Activated naive CD8-positive, alpha-beta T cell treated with anti-CD3 and anti-CD28 coated beads, Interleukin-2, amount 50 U/mL, for 16 hours (primary cell): Measurements from ENCODE around the gene LRRC45.

ENCODE experiments used
- DNase-seq: peaks from one replicate; pipeline ENCODE4 v3.0.0-alpha.2; 2020; ENCODE audit warnings: low read depth, low spot score

LRRC45 gene

DNA sequence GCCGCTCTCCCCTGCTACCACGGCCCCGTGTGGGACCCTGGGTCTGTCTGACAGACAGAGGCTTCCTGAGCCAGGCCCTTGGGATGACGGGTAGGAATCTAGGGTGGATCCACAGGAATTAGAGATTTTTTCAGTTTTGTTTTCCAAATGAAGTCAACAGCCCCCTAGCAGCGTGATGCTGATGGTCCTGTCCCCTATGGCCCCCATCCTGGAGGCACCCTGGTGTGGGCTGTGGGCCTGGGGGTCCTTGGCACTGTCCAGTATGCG, 15.9 kb upstream of the LRRC45 start:
- no peak for DNase-seq

DNA sequence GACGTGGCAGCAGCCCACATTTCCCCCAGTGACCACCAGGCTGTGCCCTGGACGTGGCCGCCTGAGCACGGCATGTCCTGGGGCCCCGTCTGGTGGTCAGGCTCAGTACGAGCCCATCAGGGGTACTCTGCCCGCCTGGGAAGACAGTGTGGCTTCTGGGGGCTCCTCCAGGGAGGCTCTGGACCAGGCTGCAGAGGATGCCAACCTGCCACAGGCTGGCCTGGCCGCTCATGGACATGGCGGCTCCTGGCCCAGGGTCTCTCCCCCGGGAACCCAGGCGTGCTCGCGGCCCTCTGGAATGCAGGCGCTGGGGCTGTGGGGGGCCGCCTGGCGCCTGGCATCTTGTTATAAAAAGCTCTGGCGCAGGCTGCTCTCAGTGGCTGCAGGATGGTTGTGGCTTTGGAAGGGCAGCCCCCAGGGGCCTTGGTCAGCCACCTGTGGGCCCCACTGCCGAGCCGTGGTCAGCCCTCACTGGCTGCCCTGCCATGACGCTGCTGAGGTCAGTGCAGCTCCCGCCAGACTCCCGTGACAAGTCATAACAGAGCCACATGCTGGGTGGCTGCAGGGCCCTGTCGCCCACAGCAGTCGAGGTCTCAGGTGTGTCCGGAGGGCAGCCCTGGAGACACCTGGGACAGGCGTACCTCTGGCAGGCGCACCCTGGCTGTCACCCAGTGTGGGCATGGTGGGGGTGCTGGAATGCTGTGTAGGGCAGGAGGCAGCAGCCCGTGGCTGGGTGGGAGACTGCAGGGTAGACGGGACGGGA, 15.4 kb upstream of the LRRC45 start:
- no peak for DNase-seq

DNA sequence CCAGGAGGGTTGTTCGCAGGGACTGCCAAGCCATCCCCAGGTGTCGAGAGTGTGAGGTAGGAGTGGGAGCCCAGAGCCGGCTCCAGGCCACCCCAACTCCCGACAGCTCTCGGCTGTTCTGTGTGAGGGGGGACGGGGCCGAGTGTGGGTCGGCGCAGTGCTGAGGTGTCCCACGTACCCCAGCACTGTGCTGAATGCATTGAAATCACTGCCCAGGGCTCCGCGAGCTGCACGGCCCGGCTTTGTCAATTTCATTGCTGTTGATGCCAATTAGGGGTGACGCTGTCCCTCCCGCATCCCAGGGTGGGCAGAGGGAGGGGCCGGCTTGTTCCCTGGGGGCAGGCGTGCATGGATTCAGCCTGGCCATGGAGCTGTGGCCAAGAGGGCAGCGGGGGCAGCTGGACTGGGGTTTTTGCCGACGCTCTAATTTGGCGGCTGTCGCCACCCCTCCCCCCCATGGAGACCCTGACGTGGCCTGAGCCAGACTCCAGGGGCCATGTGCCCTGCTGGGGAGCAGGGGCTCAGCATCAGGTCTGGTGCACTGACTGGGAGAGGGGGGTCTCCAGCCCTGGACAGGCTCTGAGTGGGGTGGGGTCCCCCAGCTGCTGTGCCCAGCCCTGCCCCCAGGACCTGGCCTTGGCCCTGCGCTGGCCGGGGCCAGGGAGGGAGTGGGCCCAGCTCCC, 14.7 kb upstream of the LRRC45 start:
- DNase-seq, result no peak

DNA sequence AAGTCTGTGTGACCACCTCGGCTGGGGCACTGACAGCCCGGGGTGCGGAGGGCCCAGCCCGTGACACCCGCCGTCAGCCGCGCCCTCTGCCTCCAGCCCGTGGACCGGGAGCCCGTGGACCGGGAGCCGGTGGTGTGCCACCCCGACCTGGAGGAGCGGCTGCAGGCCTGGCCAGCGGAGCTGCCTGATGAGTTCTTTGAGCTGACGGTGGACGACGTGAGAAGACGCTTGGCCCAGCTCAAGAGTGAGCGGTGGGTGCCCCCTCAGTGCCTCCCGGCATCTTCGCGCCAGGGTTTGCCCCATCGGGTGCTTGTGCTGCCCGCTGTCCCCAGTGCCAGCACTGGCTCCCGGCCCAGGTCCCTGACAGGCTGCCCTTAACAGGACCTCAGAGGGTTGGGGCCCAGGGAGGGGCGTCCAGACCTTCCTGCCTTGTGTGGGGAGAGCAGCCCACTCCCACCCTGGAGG, 14.1 kb upstream of the LRRC45 start:
- no peak for DNase-seq

DNA sequence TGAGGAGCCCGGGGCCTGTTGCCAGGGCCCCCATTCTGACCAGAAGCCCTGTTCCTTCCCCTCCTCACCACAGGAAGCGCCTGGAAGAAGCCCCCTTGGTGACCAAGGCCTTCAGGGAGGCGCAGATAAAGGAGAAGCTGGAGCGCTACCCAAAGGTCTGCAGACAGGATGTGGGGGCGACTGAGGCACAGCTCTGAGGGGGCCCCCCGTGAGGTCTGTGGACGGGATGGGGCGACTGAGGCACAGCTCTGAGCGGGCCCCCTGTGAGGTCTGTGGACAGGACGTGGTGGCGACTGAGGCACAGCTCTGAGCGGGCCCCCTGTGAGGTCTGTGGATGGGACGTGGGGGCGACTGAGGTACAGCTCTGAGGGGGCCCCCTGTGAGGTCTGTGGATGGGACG, 13.7 kb upstream of the LRRC45 start:
- DNase-seq, result no peak

DNA sequence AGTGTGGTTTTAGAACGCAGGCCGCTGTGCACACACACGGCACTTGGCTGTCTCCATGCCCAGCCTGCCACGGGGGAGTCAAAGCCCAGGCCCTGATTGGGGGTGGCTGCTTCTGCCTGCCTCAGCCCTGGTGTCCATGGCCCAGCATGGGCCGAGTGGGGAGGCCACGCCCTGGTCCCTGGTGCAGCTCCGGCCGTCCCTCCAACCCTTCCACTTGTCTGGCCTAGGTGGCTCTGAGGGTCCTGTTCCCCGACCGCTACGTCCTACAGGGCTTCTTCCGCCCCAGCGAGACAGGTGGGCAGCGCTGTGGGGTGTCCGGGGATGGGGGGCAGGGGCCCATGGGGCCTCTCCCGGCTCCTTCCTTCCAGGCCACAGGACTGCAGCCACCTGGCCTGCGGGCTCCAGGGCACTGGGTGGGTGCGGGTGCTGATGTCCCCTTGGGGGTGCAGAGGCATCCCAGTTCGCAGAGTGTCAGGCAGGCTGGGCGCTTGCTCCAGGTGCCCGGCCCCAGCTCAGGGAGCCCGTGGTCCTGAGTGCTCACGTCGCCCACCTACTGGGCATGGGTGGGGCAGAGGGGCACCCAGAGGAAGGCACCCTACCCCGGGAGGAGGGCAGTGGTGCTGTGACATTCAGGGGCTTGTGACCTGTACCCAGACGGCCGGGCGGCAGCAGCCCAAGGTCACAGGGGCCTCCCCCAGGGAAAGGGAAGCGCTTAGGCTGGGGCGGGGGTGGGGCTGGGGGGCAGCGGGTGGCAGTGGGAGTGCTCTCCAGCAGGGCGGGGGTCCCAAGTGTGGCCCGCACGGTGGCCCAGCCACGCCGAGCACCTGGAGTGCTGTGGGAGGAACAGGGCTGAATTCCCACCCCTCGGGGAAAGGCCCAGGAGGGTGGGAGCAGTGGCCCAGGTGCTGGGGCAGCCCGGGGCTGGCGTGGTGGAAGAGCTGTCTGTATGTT, 12.3 kb upstream of the LRRC45 start:
- DNase-seq, result no peak

DNA sequence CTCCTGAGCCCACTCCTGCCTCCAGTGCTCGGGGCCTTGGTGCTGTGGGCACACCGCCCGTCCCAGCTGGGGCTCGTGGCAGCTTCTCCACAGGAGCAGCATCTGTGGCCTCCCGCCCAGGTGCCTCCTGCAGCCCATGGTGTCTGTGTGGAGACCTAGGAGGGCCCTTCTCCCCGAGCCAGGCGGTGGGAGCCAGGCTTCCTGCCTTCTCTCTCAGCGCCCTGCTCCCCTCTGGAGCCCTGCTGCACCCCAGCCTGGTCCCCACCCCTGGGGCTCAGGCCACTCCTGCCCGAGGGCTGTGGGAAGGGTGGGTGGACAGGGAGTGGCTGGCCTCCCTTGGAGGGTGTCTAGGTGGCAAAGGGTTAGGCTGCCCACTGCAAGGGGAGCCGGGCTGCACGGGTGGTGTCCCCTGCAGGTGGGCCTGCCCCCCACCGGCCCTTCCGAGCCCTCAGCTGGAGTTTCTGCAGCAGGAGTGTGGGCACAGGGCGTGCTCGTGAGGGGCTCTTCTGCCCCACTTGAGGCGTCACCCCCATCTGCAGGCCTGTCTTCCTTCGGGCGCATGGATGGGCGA, 11.4 kb upstream of the LRRC45 start:
- no peak for DNase-seq

DNA sequence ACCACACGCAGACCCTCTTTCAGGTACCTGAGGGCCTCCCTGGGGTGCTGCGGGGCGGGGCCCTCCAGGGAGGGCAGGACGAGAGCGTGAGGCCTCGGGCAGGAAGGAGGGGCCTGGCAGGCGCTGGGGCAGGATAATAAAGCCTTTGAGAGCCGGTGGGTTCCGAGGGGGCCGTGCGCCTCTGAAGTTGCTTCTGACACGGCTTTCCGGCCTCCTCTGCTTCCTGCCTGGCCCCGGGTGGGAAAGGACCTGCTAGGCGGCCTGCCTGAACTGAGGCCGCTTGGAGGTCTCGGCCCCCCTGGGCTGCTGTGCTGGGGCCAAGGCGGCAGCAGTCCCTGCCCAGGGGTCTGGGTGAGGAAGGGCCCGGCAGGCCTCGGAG, 10.9 kb upstream of the LRRC45 start:
- no peak for DNase-seq

DNA sequence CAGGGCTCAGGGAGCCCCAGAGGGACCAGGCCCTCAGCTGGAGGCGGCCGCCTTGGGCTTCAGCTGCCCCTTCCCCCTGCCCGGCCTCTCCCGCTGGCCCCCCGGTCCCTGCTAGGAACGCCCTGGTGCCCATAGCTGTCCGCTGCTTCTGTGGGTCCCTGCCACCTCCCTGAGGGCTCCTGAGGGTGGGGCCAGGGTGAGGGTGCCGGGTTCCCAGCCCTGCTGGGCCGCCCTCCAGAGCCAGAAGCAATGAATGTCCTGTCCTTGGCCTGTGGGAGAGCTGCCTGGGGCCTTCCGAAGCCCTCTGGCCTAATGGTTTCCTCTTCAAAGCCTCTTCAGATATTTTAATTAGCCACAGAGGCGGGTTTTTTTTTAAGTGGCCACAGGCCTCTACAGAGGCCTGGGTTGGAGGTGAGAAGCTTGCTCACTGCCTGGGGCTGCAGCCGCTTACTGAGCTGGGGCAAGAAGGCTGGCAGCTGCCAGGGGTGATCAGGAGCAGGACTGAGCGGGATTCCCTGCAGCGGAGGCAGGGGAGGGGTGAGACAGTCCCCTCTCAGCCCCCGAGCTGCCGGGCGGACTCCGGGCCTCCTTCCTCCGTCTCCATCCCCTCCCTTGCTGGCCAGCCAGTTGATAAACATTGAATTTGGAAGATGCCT, 10.3 kb upstream of the LRRC45 start:
- DNase-seq, result no peak

DNA sequence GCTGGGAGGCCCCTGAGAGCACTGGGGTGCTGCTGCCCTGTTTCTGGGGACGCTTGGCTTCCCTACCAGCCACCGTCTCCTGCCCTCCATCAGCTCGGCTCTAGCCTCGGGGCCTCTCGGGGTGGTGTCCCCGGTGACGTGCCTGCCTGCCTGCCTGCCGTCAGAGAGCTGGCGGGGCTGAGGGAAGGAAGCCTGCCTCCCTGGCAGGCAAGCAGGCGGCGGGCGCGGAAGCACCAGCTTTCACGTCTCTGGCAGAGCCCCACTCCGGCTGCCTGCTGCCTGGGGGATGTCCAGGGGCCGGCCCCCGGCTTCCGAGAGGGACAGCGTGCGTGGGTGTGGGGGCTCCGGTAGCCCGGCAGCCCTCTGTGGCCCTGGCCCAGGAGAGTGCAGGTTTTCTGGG, 9.8 kb upstream of the LRRC45 start:
- no peak for DNase-seq

DNA sequence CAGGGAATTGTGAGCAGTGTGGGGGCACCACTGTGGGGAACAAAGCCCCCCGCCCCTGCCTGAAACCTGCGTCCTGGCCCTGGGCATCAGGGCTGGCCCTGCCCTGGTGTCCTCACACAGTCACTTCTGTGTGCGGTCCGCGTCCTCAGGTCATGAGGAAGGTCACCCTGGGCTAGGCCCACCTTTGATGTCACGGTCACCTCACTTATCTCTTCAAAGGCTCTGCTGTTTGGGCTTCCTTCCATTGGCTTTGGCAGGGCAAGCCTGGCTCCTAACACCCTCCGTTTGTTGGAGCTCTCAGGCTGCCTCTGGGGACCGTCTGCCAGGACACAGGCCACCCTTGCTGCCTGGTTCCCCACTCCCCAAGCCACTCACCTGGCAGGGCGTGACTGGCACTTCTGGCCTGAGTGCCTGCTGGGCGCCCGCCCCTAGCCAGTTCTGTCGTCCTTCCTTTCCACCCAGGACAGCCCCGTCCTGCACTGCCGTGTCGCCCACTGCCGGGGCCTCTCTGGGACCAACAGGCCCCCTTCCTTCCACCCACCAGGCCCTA, 9.3 kb upstream of the LRRC45 start:
- DNase-seq, result no peak

DNA sequence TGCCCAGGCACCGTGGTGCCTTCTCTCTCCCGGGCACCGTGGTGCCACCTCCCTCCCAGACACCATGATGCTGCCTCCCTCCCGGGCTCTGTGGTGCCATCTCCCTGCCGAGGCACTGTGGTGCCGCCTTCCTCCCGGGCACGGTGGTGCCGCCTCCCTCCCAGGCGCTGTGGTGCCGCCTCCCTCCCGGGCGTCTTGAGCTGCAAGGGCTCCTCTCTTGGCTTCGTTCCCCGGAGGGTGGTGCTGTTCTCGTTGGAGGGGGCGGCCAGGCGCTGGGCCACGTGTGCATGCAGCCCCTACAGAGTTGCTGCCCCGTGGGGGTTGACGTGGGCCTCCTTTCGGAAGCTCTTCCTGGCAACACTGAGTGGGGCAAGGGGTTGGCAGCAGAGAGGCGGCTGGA, 8.7 kb upstream of the LRRC45 start:
- no peak for DNase-seq

DNA sequence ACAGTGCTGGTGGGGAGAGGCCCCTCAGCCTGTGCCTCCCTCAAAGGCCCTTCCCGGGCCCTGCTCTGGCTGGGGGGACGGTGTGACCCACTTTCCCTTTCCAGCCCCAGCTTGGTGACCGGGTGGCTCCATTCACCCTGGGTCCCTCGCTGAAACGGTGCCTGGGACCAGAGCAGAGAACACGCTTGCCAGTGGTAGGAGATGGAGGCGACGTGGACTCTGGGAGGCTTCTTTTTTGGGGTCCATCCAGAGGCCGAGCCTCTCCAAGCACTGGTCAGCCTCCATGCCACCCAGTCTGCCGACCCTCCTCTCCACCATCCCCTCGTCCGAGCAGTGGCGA, 8.2 kb upstream of the LRRC45 start:
- no peak for DNase-seq

DNA sequence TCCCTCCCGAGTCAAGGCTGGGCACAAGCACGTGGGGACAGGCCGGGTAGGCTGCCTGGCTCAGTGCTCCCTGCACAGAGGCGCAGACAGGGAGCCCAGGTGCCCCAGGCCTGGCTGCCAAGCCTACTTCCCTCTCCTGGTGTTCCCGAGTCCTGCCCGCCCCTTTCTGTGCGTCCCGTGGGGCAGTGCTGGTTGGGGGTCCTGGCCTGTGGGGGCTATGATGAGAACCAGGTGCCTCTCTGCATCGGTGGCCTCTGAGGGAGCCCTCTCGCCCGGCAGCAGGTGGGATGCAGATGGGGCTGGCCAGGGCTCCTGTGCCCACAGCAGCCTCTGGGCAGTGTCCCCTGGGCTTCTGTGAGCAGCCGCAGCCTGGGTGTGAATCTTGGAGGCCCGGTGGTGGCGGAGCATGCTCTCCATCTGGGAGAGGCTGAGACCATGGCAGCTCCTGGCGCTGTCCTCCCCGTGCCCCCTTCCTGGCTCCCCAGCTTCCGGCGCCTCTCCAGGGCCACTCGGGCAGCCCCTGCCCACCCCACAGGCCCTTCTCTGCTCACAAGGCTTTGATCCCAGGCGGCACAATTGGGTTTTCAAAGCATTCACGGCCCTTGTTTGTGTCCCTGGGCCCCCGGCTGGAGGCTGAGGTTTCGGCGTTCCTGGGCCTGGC, 7.7 kb upstream of the LRRC45 start:
- no peak for DNase-seq

DNA sequence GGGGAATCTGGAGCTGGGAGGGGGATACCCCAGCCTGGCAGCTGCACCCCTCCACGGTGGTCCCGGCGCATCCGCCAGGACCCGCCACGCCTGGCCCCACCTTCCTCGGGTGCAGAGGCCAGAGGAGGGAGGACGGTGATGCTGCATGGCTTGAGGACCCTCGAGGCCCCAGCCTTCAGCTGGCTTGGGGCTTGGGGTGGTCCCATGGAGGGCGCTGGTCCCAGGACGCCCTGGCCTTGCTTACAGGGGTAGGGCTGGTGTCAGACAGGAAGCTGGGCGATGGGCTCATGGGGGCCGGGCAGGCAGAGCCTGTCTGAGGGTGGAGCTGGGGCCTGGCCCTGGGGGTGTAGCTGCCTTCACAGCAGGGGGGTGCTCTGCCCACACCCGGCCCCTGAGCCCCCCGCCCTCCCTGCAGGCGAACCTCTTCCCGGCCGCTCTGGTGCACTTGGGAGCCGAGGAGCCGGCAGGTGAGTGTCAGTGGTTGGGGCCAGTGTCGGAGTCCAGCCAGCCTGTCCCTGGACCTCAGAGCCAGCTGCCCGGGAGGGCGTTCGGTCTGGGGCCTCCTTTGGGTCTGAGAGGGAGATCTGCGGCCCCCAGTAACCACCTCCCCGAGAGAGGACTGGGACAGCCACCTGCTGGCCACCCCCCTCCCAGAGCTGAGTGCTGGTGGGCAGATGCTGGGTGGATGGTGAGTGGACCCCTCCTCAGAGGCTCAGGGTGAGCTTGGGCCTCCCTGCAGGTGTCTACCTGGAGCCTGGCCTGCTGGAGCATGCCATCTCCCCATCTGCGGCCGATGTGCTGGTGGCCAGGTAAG, 6.8 kb upstream of the LRRC45 start:
- no peak for DNase-seq

DNA sequence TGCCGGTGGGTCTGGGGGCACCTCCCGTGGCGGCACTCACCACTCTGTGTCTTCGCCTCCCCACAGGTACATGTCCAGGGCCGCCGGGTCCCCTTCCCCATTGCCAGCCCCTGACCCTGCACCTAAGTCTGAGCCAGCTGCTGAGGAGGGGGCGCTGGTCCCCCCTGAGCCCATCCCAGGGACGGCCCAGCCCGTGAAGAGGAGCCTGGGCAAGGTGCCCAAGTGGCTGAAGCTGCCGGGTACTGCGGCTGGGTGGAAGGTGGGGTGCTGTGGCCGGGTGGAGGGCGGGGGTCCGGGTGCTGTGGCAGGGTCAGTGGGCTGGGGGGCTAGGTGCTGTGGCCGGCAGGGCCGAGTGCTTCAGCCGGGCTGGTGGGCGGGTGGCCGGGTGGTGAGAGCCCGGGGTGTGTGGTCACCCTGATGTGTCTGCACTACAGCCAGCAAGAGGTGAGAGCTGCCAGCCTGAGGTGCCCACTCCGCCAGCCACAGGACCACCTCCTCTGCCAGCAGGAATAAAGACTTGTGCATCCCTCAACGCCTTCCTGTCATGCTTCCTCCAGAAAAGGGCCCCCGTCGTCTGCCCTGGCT, 6.1 kb upstream of the LRRC45 start:
- no peak for DNase-seq

DNA sequence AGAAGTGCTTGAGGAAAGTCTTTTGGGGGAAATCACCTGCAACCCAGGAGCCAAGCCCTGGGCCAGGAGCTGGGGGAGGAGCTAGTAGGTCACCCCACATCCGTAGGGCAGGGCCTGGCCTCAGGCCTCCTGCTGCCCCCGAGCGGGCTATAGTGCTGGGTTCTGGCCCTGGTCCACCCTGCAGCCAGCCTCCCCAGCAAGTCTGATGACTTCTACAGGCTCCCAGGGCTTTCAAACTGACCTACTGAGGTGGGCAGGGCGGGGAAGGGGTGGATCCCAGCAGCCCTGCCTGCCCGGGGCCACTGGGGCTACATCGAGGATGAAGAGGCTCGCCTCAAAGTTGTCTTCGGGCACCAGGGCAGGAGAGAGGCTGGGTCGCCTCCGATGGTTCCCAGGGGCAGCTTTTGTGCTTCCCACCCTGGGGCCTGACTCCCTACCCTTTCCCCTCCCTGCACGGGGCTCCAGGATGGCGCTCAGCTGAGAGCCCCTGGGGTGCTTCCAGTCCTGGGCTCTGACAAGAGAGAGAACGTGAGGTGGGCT, 5.4 kb upstream of the LRRC45 start:
- DNase-seq, result no peak

DNA sequence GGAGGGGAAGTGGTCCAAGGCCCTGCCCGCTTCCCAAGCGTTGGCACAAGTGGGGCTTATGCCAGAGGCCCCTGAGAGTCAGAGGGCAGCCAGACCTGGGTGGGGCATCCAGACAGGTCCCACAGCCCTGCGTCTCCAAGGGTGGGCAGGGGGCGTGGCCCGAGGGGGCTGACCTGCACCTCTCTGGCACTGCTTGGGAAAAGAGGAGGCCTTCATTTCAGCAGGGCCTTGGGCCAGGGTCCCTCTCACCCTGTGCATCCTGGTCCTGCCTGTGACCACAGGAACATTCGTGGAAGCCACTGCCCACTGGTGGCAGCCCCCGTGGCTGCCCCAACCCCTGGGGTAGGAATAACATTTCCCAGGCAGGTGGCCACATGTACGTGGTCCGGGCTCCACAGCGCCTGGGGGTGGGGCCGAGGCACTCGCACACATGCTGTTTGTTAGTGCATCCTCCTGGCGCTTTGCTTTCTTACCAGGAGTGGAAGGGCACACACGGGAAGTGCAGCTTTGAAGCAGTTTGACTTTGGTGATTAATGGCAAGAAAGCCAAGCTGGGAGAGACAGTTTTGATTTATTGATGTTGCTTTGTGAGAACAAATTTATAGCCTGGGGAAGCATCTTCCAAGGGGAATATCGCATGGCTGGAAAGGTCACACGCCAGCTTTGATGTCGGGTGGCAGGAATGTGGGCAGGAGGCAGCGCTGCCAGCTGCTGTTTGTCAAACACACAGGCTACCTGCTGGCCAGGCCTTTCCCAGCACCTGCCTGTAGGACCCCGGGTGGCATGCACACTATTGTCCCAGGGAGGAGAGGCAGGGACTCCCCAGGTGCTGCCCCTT, 4.7 kb upstream of the LRRC45 start:
- DNase-seq, result no peak
